ENCODE measurements around the gene JUP.

GRCh38 chr17:41748275-41748674, 38.2 kb downstream of the JUP start:
- TF ChIP-seq TAF1 (IDR thresholded peaks at IDR 0.05; ENCODE audit: borderline replicate concordance, insufficient read depth, low read length) (no peak), POLR2AphosphoS5 (IDR thresholded peaks at IDR 0.05; ENCODE audit: low read depth, low read length) (no peak)
- TF ChIP-seq, protein P1, sequence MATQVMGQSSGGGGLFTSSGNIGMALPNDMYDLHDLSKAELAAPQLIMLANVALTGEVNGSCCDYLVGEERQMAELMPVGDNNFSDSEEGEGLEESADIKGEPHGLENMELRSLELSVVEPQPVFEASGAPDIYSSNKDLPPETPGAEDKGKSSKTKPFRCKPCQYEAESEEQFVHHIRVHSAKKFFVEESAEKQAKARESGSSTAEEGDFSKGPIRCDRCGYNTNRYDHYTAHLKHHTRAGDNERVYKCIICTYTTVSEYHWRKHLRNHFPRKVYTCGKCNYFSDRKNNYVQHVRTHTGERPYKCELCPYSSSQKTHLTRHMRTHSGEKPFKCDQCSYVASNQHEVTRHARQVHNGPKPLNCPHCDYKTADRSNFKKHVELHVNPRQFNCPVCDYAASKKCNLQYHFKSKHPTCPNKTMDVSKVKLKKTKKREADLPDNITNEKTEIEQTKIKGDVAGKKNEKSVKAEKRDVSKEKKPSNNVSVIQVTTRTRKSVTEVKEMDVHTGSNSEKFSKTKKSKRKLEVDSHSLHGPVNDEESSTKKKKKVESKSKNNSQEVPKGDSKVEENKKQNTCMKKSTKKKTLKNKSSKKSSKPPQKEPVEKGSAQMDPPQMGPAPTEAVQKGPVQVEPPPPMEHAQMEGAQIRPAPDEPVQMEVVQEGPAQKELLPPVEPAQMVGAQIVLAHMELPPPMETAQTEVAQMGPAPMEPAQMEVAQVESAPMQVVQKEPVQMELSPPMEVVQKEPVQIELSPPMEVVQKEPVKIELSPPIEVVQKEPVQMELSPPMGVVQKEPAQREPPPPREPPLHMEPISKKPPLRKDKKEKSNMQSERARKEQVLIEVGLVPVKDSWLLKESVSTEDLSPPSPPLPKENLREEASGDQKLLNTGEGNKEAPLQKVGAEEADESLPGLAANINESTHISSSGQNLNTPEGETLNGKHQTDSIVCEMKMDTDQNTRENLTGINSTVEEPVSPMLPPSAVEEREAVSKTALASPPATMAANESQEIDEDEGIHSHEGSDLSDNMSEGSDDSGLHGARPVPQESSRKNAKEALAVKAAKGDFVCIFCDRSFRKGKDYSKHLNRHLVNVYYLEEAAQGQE (IDR thresholded peaks at IDR 0.05; ENCODE audit: insufficient read depth in 1 of 2, low read depth in 2 of 2, low read length in 2 of 2) = no peak

All from PFSK-1 (cell line).